Mammary epithelial cell (primary cell): ENCODE data around the gene ANK3.

Experiments used
- EZH2 ChIP-seq: IDR thresholded peaks from 2 replicates; pipeline ENCODE4 v1.6.1; 2012; ENCODE audit warnings: low read length, inconsistent platforms, borderline replicate concordance
- TF ChIP-seq, protein P1 (sequence below), 2 donors: IDR thresholded peaks in 1 of 2; conservative IDR thresholded peaks in 1 of 2; 2 replicates each; pipeline ENCODE4 v1.5.1; 2011 to 2012; ENCODE audit warnings: inconsistent platforms in 2 of 2, low read length in 2 of 2, mild to moderate bottlenecking in 2 of 2, control low read depth in 1 of 2, low read depth in 1 of 2; ENCODE audit not compliant: insufficient read depth in 1 of 2; ENCODE audit errors: extremely low read depth in 1 of 2

DNA sequence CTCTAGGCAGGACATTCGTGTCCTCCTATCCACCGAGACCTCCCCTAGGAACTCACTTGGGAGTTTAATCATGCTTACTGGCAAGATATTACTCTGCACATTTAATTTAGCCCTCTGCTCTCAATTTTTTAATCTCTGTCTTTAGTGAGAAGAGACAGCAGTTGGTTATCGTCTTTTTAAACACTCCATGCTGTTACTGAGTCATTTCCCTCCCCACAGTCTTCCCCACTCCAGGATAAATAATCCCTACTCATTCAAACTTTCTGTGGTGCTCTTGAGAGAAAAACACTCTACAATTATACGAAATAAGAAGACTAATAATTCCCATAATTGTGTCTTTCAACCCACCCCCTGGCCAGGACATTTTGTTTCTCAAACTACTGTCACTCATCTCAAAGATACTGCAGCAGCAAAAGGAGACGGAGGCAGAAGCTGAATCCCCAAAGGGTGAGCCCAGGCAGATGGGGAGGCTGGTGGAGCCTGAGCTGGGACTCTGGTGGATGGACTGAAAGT lies 84.2 kb downstream of the ANK3 start:
- TF ChIP-seq, protein P1, sequence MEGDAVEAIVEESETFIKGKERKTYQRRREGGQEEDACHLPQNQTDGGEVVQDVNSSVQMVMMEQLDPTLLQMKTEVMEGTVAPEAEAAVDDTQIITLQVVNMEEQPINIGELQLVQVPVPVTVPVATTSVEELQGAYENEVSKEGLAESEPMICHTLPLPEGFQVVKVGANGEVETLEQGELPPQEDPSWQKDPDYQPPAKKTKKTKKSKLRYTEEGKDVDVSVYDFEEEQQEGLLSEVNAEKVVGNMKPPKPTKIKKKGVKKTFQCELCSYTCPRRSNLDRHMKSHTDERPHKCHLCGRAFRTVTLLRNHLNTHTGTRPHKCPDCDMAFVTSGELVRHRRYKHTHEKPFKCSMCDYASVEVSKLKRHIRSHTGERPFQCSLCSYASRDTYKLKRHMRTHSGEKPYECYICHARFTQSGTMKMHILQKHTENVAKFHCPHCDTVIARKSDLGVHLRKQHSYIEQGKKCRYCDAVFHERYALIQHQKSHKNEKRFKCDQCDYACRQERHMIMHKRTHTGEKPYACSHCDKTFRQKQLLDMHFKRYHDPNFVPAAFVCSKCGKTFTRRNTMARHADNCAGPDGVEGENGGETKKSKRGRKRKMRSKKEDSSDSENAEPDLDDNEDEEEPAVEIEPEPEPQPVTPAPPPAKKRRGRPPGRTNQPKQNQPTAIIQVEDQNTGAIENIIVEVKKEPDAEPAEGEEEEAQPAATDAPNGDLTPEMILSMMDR (conservative IDR thresholded peaks at IDR 0.05 in 1 of 2, IDR thresholded peaks at IDR 0.05 in 1 of 2; ENCODE audit: extremely low read depth in 1 of 2, insufficient read depth in 1 of 2, low read depth in 1 of 2, low read length in 2 of 2): no peak
- TF ChIP-seq EZH2: no peak
